Pulmonary artery endothelial cell (primary cell): ENCODE data around the gene PRKCSH. TPM values are rescaled to one million over a fixed set of nuclear protein-coding genes. Genes with fewer than 3 reads are reported as not detected.
A peak's percentile ranks its signal among the peaks of the same experiment; 100 is the strongest.

Source experiments
- DNase-seq: peaks from one replicate; pipeline ENCODE4 v3.0.0-alpha.2; 2011; ENCODE audit warnings: low read depth, low spot score
- total RNA-seq: library from RNA; depleted of rRNA; stranded (reverse); fragments of >200 nt; gene quantifications from 2 replicates; pipeline ENCODE4 v1.2.3, GENCODE V29; 2014

PRKCSH gene
- total RNA-seq, 1 donor from 2014 or later = 154 TPM

GRCh38 chr19:11496391-11497163 lies 61.1 kb downstream of the PRKCSH start:
- DNase-seq = peak; percentile 33

DNA sequence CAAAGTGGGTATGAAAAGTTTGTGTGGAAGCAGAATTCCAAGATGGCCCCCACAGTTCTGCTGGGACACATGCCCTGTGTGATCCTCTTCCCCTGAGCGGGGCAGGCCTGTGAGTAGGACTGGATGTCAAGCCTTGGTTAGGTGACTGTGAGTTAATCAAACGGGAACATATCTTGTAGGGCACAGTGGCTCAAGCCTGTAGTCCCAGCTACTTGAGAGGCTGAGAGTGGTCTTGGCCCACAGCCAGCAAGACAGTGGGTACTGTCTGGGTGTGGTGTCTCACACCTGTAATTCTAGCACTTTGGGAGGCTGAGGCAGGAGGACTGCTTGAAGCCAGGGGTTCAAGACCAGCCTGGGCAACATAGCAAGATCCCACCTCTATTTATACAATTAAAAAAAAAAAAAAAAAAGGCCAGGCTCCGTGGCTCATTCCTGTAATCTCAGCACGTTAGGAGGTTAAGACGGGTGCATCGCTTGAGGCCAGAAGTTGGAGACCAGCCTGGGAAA lies 63.8 kb downstream of the PRKCSH start:
- DNase-seq = no peak

- DNase-seq = no peak
Observed at GRCh38 chr19:11499890-11500420, 64.5 kb downstream of the PRKCSH start.

Other genes starting within 250 kb of the PRKCSH start
- gene KANK2, start 238.1 kb upstream of the PRKCSH start, total RNA-seq = 52.2 and 62.8 TPM in 2 replicates
- not detected in 2 replicates for gene ANGPTL8, start 196.0 kb upstream of the PRKCSH start, total RNA-seq
- gene DOCK6, start 173.1 kb upstream of the PRKCSH start, total RNA-seq = 53.3 and 66.8 TPM in 2 replicates
- not detected in 2 replicates for gene TSPAN16, start 139.5 kb upstream of the PRKCSH start, total RNA-seq
- gene RAB3D, start 96.0 kb upstream of the PRKCSH start, total RNA-seq = 47.1 and 60.7 TPM in 2 replicates
- gene TMEM205, start 89.4 kb upstream of the PRKCSH start, total RNA-seq = 57.1 and 64.0 TPM in 2 replicates
- 8.2 and 10.6 TPM in 2 replicates for gene CCDC159, start 89.1 kb upstream of the PRKCSH start, total RNA-seq
- gene PLPPR2, start 80.2 kb upstream of the PRKCSH start, total RNA-seq = 5.5 and 7.6 TPM in 2 replicates
- 0.73 and 0.78 TPM in 2 replicates for gene SWSAP1, start 61.0 kb upstream of the PRKCSH start, total RNA-seq
- 7.9 and 8.5 TPM in 2 replicates for gene EPOR, start 51.3 kb upstream of the PRKCSH start, total RNA-seq
- gene RGL3, start 16.3 kb upstream of the PRKCSH start, total RNA-seq = 0.66 and 2.6 TPM in 2 replicates
- 0.13 and 0.18 TPM in 2 replicates for gene ODAD3, start 514 bp upstream of the PRKCSH start, total RNA-seq
- gene ELAVL3, start 45.4 kb downstream of the PRKCSH start, total RNA-seq = not detected in 2 replicates
- 5.5 and 6.0 TPM in 2 replicates for gene ZNF653, start 70.2 kb downstream of the PRKCSH start, total RNA-seq
- 34.9 and 55.2 TPM in 2 replicates for gene ECSIT, start 93.5 kb downstream of the PRKCSH start, total RNA-seq
- 0.07 and 0.35 TPM in 2 replicates for gene CNN1, start 103.2 kb downstream of the PRKCSH start, total RNA-seq
- gene ELOF1, start 123.6 kb downstream of the PRKCSH start, total RNA-seq = 29.5 and 31.8 TPM in 2 replicates
- gene ACP5, start 142.0 kb downstream of the PRKCSH start, total RNA-seq = 1.2 TPM in 1 of 2 replicates, not detected in the other
- 18.8 and 20.5 TPM in 2 replicates for gene ZNF627, start 161.8 kb downstream of the PRKCSH start, total RNA-seq